ENCODE data around the gene NKAIN1.

DNA sequence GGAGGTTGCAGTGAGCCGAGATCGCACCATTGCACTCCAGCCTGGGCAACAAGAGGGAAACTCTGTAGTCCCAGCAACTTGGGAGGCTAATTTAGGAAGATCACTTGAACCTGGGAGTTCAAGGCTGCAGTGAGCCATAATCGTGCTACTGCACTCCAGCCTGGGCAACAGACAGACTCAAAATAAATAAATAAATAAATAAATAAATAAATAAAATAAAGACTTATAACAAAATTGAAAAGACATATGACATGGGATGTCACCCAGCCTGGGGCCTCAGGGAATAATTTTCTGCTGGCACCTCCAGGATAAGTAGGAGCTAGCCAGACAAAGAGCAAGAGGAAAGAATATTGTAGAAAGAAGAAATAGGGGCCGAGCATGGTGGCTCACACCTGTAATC, 96.2 kb downstream of the NKAIN1 start:
- TF ChIP-seq, protein P1, sequence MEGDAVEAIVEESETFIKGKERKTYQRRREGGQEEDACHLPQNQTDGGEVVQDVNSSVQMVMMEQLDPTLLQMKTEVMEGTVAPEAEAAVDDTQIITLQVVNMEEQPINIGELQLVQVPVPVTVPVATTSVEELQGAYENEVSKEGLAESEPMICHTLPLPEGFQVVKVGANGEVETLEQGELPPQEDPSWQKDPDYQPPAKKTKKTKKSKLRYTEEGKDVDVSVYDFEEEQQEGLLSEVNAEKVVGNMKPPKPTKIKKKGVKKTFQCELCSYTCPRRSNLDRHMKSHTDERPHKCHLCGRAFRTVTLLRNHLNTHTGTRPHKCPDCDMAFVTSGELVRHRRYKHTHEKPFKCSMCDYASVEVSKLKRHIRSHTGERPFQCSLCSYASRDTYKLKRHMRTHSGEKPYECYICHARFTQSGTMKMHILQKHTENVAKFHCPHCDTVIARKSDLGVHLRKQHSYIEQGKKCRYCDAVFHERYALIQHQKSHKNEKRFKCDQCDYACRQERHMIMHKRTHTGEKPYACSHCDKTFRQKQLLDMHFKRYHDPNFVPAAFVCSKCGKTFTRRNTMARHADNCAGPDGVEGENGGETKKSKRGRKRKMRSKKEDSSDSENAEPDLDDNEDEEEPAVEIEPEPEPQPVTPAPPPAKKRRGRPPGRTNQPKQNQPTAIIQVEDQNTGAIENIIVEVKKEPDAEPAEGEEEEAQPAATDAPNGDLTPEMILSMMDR (IDR thresholded peaks at IDR 0.05; ENCODE audit: borderline replicate concordance, extremely low read depth, low read length, poor library complexity, severe bottlenecking) = no peak
- TF ChIP-seq EZH2 (IDR thresholded peaks at IDR 0.05; ENCODE audit: borderline replicate concordance, low read depth, low read length, severe bottlenecking) = no peak
